IMR-90 (cell line): ENCODE measurements around the gene NTSR1. TPM values are rescaled to one million over a fixed set of nuclear protein-coding genes. Genes with fewer than 3 reads are reported as not detected.

Source experiments
- ATAC-seq: fragments of 200-7000 bp; cut with Tn5 transposase; 2 replicates; pipeline ENCODE4 v1.9.1; 2020; ENCODE audit warnings: low read depth, mild to moderate bottlenecking, moderate library complexity
- BruUV-seq: library from RNA; stranded (reverse); fragments of 400-500 nt; replicated peaks from 2 replicates; lab custom pipeline; 2021; lab: Mats Ljungman, UMichigan
- CTCF ChIA-PET: fragments of 300-600 bp; formaldehyde crosslinking; extraction: SDS; loops from one replicate; lab custom pipeline; 2021; ENCODE audit warnings: antibody characterized with exemption; lab: Yijun Ruan, JAX
- POLR2A ChIA-PET: fragments of 300-600 bp; sonication (Branson Sonifier 250); formaldehyde crosslinking; loops from one replicate; lab custom pipeline; 2022; ENCODE audit warnings: antibody characterized with exemption; ENCODE audit not compliant: unreplicated experiment; lab: Charles Lee
- DNase-seq: peaks from one replicate; pipeline ENCODE4 v3.0.0; 2013
- H2AFZ ChIP-seq: replicated peaks from 2 replicates; pipeline ENCODE3; 2013; ENCODE audit warnings: low read length, mild to moderate bottlenecking; ENCODE audit not compliant: poor library complexity
- H2AK5ac ChIP-seq: 2 replicates; pipeline ENCODE4 v1.6.1; 2013; ENCODE audit warnings: low read depth, low read length, inconsistent platforms
- H2AK9ac ChIP-seq: replicated peaks from 2 replicates; pipeline ENCODE3; 2013; ENCODE audit warnings: mild to moderate bottlenecking, low read depth, low read length, moderate library complexity; ENCODE audit not compliant: poor library complexity
- H2BK120ac ChIP-seq: 2 replicates; pipeline ENCODE4 v1.6.1; 2013; ENCODE audit warnings: low read depth, low read length, inconsistent platforms
- H2BK15ac ChIP-seq: 3 replicates; pipeline ENCODE4 v1.6.1; 2013; ENCODE audit warnings: low read depth, low read length, inconsistent platforms
- H2BK20ac ChIP-seq: 2 replicates; pipeline ENCODE4 v1.6.1; 2013; ENCODE audit warnings: low read depth, mild to moderate bottlenecking, inconsistent platforms, low read length, moderate library complexity
- H2BK5ac ChIP-seq: 2 replicates; pipeline ENCODE4 v1.6.1; 2013; ENCODE audit warnings: mild to moderate bottlenecking, low read depth, low read length, inconsistent platforms; ENCODE audit not compliant: poor library complexity, severe bottlenecking
- H3K14ac ChIP-seq: replicated peaks from 2 replicates; pipeline ENCODE4 v1.6.1; 2013; ENCODE audit warnings: low read depth, low read length, inconsistent platforms
- H3K18ac ChIP-seq: 2 replicates; pipeline ENCODE4 v1.6.1; 2013; ENCODE audit warnings: low read depth, low read length, control low read depth
- H3K23ac ChIP-seq: 2 replicates; pipeline ENCODE4 v1.6.1; 2013; ENCODE audit warnings: low read depth, low read length, inconsistent platforms
- H3K27ac ChIP-seq: 2 replicates; pipeline ENCODE4 v1.5.1; 2013; ENCODE audit warnings: mild to moderate bottlenecking, control low read depth, low read length; ENCODE audit not compliant: insufficient read depth
- H3K27me3 ChIP-seq: 2 replicates; pipeline ENCODE4 v1.6.1; 2013; ENCODE audit warnings: low read length; ENCODE audit not compliant: control insufficient read depth, insufficient read depth
- H3K36me3 ChIP-seq: 2 replicates; pipeline ENCODE4 v1.6.1; 2013; ENCODE audit warnings: low read length, mixed read lengths; ENCODE audit not compliant: control insufficient read depth, insufficient read depth
- H3K4ac ChIP-seq: 2 replicates; pipeline ENCODE4 v1.6.1; 2013; ENCODE audit warnings: low read depth, low read length, inconsistent platforms
- H3K4me1 ChIP-seq: 2 replicates; pipeline ENCODE4 v1.6.1; 2013; ENCODE audit warnings: low read length, mixed read lengths; ENCODE audit not compliant: control insufficient read depth, insufficient read depth
- H3K4me2 ChIP-seq: 2 replicates; pipeline ENCODE4 v1.6.1; 2013; ENCODE audit warnings: low read depth, mild to moderate bottlenecking, control low read depth, low read length, moderate library complexity
- H3K4me3 ChIP-seq: 2 replicates; pipeline ENCODE4 v1.5.1; 2013; ENCODE audit warnings: low read depth, mild to moderate bottlenecking, control low read depth, low read length, moderate library complexity; ENCODE audit not compliant: insufficient read depth
- H3K56ac ChIP-seq: 2 replicates; pipeline ENCODE4 v1.6.1; 2013; ENCODE audit warnings: low read length, inconsistent platforms; ENCODE audit not compliant: insufficient read depth; ENCODE audit errors: extremely low read depth
- H3K79me1 ChIP-seq, 2 experiments: 2 replicates each; pipeline ENCODE4 v1.6.1; 2013; ENCODE audit warnings: low read length in 2 of 2, inconsistent platforms in 1 of 2, low read depth in 1 of 2
- H3K9ac ChIP-seq: 2 replicates; pipeline ENCODE4 v1.6.1; 2013; ENCODE audit warnings: low read depth, low read length, control low read depth
- H3K9me1 ChIP-seq: 2 replicates; pipeline ENCODE4 v1.6.1; 2013; ENCODE audit warnings: low read length, inconsistent platforms; ENCODE audit not compliant: insufficient read depth
- H3K9me3 ChIP-seq: 2 replicates; pipeline ENCODE4 v1.6.1; 2013; ENCODE audit warnings: low read length; ENCODE audit not compliant: control insufficient read depth, insufficient read depth
- H4K20me1 ChIP-seq: 2 replicates; pipeline ENCODE4 v1.6.1; 2013; ENCODE audit warnings: low read length, inconsistent platforms; ENCODE audit not compliant: insufficient read depth
- H4K5ac ChIP-seq: 2 replicates; pipeline ENCODE4 v1.6.1; 2013; ENCODE audit warnings: mild to moderate bottlenecking, low read depth, low read length, control low read depth
- H4K8ac ChIP-seq, 2 experiments: 2 replicates each; pipeline ENCODE4 v1.6.1; 2013; ENCODE audit warnings: low read depth in 2 of 2, low read length in 2 of 2, control low read depth in 1 of 2, inconsistent platforms in 1 of 2
- H4K91ac ChIP-seq: 2 replicates; pipeline ENCODE4 v1.6.1; 2013; ENCODE audit warnings: low read depth, low read length, inconsistent platforms; ENCODE audit not compliant: insufficient read depth
- CEBPB ChIP-seq: IDR thresholded peaks from 2 replicates; pipeline ENCODE4 v1.6.1; 2012; ENCODE audit warnings: low read depth, low read length, improper control_type of control experiment
- CHD1 ChIP-seq: IDR thresholded peaks from 2 replicates; pipeline ENCODE4 v1.6.1; 2012; ENCODE audit warnings: low read depth, low read length, improper control_type of control experiment
- FOS ChIP-seq: fragments of 150-350 bp; IDR thresholded peaks from 2 replicates; pipeline ENCODE4 v1.6.1; 2016; ENCODE audit warnings: low read depth, low read length
- MAZ ChIP-seq: IDR thresholded peaks from 2 replicates; pipeline ENCODE4 v1.6.1; 2012; ENCODE audit warnings: low read depth, mild to moderate bottlenecking, low read length, improper control_type of control experiment, moderate library complexity, borderline replicate concordance
- MXI1 ChIP-seq: IDR thresholded peaks from 2 replicates; pipeline ENCODE4 v1.6.1; 2012; ENCODE audit warnings: low read depth, mild to moderate bottlenecking, low read length, moderate library complexity, borderline replicate concordance
- NFE2L2 ChIP-seq: fragments of 150-350 bp; IDR thresholded peaks from 2 replicates; pipeline ENCODE4 v1.6.1; 2016; ENCODE audit warnings: low read depth, mild to moderate bottlenecking, low read length
- POLR2A ChIP-seq: IDR thresholded peaks from 2 replicates; pipeline ENCODE4 v1.6.1; 2012; ENCODE audit warnings: mild to moderate bottlenecking, low read depth, low read length
- RCOR1 ChIP-seq: IDR thresholded peaks from 2 replicates; pipeline ENCODE4 v1.6.1; 2012; ENCODE audit warnings: mild to moderate bottlenecking, low read length, improper control_type of control experiment; ENCODE audit not compliant: insufficient replicate concordance
- SMC3 ChIP-seq: fragments of 150-350 bp; IDR thresholded peaks from 2 replicates; pipeline ENCODE4 v1.6.1; 2016; ENCODE audit warnings: low read depth, mild to moderate bottlenecking, antibody characterized with exemption, low read length, moderate library complexity
- WGBS, 2 experiments: methylation state at CpG; one replicate each; pipeline versions ENCODE4 v1.1.5 to v1.1.7; 2013; ENCODE audit warnings: missing lambda C conversion rate in 2 of 2; ENCODE audit not compliant: insufficient read length in 1 of 2; ENCODE audit errors: extremely low coverage in 2 of 2; 5-methylcytosine and 5-hydroxymethylcytosine counted together
- dilution Hi-C: fragments of 300-500 bp; cut with HindIII; formaldehyde crosslinking; loops from one replicate; pipeline ENCODE4 v1.14.3; 2018; ENCODE audit warnings: low sequenced_read_pairs; ENCODE audit not compliant: unreplicated experiment
- in situ Hi-C: fragments of 300-500 bp; cut with MboI; formaldehyde crosslinking; loops from 3 replicates; pipeline ENCODE4 v1.14.3; 2019; ENCODE audit warnings: low sequenced_read_pairs, inconsistent platforms, mixed read lengths
- intact Hi-C: fragments of 100-400 bp; cut with micrococcal nuclease; formaldehyde crosslinking; loops from 2 replicates; pipeline ENCODE4 v1.10.0; 2022
- polyA plus RNA-seq, 3 experiments: library from polyadenylated mRNA; depleted of rRNA; stranded (reverse); fragments of >200 nt; gene quantifications; 2 replicates each; pipeline ENCODE4 v1.2.3, GENCODE V29; 2012; ENCODE audit warnings: low replicate concordance in 1 of 3
- total RNA-seq: library from RNA; depleted of rRNA; stranded (reverse); fragments of >200 nt; gene quantifications from 2 replicates; pipeline ENCODE4 v1.2.3, GENCODE V29; 2012
- TF ChIP-seq, protein P1 (sequence below): fragments of 150-350 bp; IDR thresholded peaks from 2 replicates; pipeline ENCODE4 v1.6.1; 2017; ENCODE audit warnings: mild to moderate bottlenecking, antibody characterized with exemption, low read length, low read depth
- TF ChIP-seq, protein P2 (sequence below): fragments of 150-350 bp; IDR thresholded peaks from 2 replicates; pipeline ENCODE4 v1.6.1; 2016; ENCODE audit warnings: low read depth, mild to moderate bottlenecking, low read length, moderate library complexity, borderline replicate concordance

The NTSR1 gene
- total and polyA plus RNA-seq, 2 of the 4 experiments (the other 2 are of a cell fraction): 0.54 to 1.8 TPM

DNA sequence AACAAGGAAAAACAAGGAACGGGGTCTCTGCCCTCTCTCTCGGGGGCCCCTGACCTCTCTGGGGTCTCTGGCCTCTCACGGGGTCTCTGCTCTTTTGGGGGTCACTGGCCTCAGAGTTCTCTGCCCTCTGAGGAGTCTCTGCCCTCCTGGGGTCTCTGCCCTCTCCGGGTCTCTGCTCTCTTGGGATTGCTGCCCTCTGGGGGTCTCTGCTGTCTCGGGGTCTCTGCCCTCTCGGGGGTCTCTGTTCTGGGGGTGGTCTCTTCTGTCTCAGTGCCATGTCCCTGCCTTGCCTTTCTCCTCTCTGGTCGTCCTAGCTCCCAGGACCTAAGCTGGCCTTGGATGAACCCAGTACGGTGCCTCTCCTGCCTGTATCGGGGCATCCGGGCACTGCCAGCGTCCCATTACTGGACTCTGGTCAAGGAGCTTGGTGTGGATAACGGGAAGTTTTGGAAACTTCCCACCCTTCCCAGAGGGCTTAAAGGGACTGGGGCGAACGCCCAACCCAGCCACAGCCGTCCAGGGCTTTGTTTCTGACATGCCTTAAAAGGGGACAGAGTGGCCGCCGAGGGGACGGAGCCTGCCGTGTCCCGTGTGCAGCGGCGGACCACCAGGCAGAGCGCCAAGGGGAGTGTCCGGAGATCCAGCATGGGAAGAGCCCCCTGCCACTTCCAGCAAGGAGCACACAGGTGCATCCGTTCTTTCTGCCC lies 62.9 kb downstream of the NTSR1 start:
- Histone ChIP-seq H3K4me3 (no peak overlapping the region), H2BK120ac (no peak overlapping the region), H3K9ac (no peak overlapping the region), H4K5ac (no peak overlapping the region), H2AK9ac (no peak overlapping the region), H4K8ac (no peak overlapping the region), H3K79me1 (no peaks in the 10 kb centered on the region), H3K36me3 (no peaks in the 10 kb centered on the region), H3K23ac (no peak overlapping the region), H3K9me1 (peaks cover 4% of the 10 kb centered on the region), H3K4ac (no peak overlapping the region), H3K14ac (no peak overlapping the region), H3K27ac (no peak overlapping the region), H2BK15ac (no peak overlapping the region), H2AK5ac (no peak overlapping the region), H3K9me3 (no peaks in the 10 kb centered on the region), H3K4me2 (no peak overlapping the region), H4K91ac (no peak overlapping the region), H2AFZ (no peak overlapping the region), H2BK20ac (no peak overlapping the region), H2BK5ac (no peak overlapping the region), H3K27me3 (peaks cover 6% of the 10 kb centered on the region; the same call in 1 of the 2 replicates), H3K18ac (no peak overlapping the region), H3K56ac (no peak overlapping the region), H3K4me1 (peaks cover 11% of the 10 kb centered on the region), H4K20me1 (no peaks in the 10 kb centered on the region)
- DNase-seq (no peak), ATAC-seq (no peak)
- dilution Hi-C loops (no loop called here), intact Hi-C loops (no loop called here), in situ Hi-C loops (no loop called here)
- no TSS peak for BruUV-seq
- TF ChIP-seq FOS (no peak), MXI1 (no peak), NFE2L2 (no peak), CHD1 (no peak), RCOR1 (no peak), MAZ (no peak), SMC3 (no peak), CEBPB (no peak), POLR2A (no peak)
- TF ChIP-seq, protein P1, sequence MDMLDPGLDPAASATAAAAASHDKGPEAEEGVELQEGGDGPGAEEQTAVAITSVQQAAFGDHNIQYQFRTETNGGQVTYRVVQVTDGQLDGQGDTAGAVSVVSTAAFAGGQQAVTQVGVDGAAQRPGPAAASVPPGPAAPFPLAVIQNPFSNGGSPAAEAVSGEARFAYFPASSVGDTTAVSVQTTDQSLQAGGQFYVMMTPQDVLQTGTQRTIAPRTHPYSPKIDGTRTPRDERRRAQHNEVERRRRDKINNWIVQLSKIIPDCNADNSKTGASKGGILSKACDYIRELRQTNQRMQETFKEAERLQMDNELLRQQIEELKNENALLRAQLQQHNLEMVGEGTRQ: no peak
- TF ChIP-seq, protein P2, sequence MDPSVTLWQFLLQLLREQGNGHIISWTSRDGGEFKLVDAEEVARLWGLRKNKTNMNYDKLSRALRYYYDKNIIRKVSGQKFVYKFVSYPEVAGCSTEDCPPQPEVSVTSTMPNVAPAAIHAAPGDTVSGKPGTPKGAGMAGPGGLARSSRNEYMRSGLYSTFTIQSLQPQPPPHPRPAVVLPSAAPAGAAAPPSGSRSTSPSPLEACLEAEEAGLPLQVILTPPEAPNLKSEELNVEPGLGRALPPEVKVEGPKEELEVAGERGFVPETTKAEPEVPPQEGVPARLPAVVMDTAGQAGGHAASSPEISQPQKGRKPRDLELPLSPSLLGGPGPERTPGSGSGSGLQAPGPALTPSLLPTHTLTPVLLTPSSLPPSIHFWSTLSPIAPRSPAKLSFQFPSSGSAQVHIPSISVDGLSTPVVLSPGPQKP: no peak
- ChIA-PET POLR2A (no interaction called here), CTCF (no interaction called here)
- WGBS, 2 experiments: 80% methylated on average over 14 of the region's 25 CpGs; no CpG with 5 or more reads in 1 of the 2 experiments
